ENCODE data around the gene TMEM132D.

DNA sequence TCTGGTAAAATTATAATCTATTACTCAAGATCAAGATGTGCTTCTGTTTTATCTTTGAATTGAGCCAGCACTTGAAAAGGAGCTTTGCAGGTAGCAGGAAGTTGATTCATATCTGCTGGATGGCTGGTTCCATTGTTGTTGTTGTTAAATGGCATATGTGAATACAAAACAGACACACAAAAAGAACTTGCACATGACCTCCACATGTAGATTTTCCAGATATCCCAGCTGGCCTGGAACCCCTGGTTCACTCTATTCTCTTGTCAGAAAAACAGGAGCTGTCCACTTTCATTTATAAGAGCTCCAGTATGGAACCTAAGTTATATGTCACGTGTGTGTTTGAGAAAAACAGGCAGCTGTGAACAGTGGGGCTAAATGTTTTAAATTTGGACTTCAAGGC is 273.9 kb downstream of the TMEM132D start:
- TF ChIP-seq, protein P1, sequence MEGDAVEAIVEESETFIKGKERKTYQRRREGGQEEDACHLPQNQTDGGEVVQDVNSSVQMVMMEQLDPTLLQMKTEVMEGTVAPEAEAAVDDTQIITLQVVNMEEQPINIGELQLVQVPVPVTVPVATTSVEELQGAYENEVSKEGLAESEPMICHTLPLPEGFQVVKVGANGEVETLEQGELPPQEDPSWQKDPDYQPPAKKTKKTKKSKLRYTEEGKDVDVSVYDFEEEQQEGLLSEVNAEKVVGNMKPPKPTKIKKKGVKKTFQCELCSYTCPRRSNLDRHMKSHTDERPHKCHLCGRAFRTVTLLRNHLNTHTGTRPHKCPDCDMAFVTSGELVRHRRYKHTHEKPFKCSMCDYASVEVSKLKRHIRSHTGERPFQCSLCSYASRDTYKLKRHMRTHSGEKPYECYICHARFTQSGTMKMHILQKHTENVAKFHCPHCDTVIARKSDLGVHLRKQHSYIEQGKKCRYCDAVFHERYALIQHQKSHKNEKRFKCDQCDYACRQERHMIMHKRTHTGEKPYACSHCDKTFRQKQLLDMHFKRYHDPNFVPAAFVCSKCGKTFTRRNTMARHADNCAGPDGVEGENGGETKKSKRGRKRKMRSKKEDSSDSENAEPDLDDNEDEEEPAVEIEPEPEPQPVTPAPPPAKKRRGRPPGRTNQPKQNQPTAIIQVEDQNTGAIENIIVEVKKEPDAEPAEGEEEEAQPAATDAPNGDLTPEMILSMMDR (IDR thresholded peaks at IDR 0.05) = no peak
- TF ChIP-seq POLR2A (IDR thresholded peaks at IDR 0.05) = no peak
- TF ChIP-seq POLR2AphosphoS5 (IDR thresholded peaks at IDR 0.05; ENCODE audit: insufficient read depth in 1 of 2, low read depth in 1 of 2) = no peak

Data from vagina (tissue), 2 donors.